ENCODE results near the gene CYP2J2. TPM values are rescaled to one million over a fixed set of nuclear protein-coding genes. Genes with fewer than 3 reads are reported as not detected.
A peak's percentile ranks its signal among the peaks of the same experiment; 100 is the strongest.

The CYP2J2 gene
- total RNA-seq, 2 experiments from 2014 or later, result 1.3 to 1.6 TPM

GRCh38 chr1:59897165-59897564 is 29.4 kb downstream of the CYP2J2 start:
- ChIA-PET CTCF (no interaction called here), POLR2A (no interaction called here)
- Mint-ChIP-seq H3K27ac (no peak overlapping the region), H3K36me3 (ENCODE audit: low read depth) (peaks cover 2% of the 10 kb centered on the region), H3K27me3 (no peaks in the 10 kb centered on the region), H3K4me1 (peaks cover 17% of the 10 kb centered on the region), H3K9me3 (ENCODE audit: low read depth) (no peaks in the 10 kb centered on the region), H3K4me3 (no peak overlapping the region)
- intact Hi-C loops (cut with DNase I, micrococcal nuclease), result no loop called here
- no peak for DNase-seq
- ATAC-seq, result no peak

DNA sequence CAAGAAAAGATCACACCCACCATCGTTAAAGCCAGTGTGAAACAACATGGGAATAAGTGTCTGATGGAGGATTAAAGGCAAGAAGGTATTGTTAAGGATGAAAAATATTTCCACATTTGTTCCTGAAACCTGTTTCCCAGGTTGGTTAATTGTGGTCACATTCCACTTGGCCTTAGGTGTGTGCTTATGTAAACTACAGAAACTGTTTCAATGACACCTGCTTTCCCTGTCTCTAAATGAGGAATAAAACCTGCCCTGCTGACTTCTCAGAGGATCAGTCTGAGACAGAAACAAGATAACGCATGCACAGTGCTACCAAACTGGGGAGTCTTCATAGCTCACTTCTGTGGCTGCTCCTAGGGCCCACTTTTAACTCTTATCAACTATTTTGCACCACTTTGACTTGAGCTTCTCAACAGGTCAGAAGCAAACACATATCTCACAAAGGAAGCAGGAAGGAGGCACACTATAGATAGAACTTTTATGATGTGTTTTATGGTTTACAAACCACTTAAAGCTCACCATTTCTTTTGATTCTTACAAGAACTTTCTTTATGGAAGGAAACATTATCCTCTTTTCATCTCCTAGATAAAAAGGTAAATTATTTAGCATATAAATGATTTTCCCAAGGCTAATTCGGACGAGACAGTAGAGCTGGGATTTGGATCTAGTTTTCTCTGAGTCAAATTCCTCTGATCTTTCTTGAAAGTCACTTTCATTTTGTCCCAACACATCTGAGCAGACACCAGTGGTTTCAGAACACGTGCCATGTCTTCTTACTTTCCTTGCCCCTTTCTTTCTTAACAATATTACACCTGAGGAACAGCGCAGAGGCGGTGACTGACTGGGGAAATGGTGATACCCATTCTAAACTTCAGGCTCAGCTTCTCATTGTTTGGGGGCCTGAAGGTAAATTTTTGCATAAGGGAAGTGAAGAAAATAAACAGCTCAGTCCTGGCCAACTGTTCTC is 33.4 kb downstream of the CYP2J2 start:
- Mint-ChIP-seq H3K36me3 (ENCODE audit: low read depth) (peaks cover 6% of the 10 kb centered on the region), H3K4me1 (peaks cover 17% of the 10 kb centered on the region), H3K27ac (no peak overlapping the region), H3K9me3 (ENCODE audit: low read depth) (peaks cover 19% of the 10 kb centered on the region), H3K27me3 (no peaks in the 10 kb centered on the region), H3K4me3 (no peak overlapping the region)
- CTCF ChIA-PET, result interaction anchor here (0.5 to 2.2 kb wide), 4 partner anchors 54 to 1241 kb away, joined by 3 to 13 read pairs (median 3); no protein-coding TSS in a partner anchor
- ATAC-seq (peak; percentile 44), DNase-seq (no peak)
- POLR2A ChIA-PET, result no interaction called here
- intact Hi-C loops (cut with DNase I, micrococcal nuclease), result no loop called here

DNA sequence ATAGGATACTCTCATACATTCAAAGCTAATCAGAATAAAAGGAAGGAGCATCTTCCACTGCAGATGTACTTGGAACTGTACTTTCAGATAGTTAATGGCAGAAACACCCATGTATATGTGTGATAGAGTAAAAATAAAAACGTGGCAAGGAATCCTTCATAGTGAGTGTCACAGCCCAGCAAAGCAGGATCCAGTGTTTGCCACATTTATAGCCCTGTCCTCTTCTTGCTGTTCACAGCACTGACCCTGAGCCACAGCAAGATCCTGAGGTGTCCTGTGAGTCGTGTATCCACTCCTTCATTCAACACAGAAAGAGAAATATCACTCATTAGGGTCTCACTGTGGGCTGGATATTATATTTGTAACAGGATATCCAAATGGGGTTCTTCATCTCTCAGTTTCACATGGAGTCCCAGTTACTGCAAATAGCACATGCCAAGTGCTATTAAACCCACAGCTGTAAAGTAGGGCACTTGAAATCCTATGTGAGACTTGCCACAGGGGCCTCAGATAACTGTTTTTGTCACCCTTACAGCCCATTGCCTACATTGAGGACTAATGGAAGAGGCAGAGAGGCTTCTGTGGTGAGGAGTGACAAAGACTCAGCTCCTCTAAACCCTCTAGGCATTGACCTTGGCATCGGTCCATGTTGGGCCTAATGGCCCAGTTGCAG is 41.3 kb downstream of the CYP2J2 start:
- intact Hi-C loops (cut with DNase I, micrococcal nuclease), result no loop called here
- ATAC-seq (no peak), DNase-seq (no peak)
- no peak overlapping the region for H3K4me3 Mint-ChIP-seq
- H3K27ac Mint-ChIP-seq, result no peak overlapping the region
- H3K36me3 Mint-ChIP-seq (ENCODE audit: low read depth), result peaks cover 4% of the 10 kb centered on the region
- POLR2A ChIA-PET, result no interaction called here
- peaks cover 17% of the 10 kb centered on the region for H3K9me3 Mint-ChIP-seq (ENCODE audit: low read depth)
- H3K27me3 Mint-ChIP-seq, result no peaks in the 10 kb centered on the region
- no peaks in the 10 kb centered on the region for H3K4me1 Mint-ChIP-seq
- CTCF ChIA-PET, result interaction anchor here (0.6 to 1.3 kb wide), 6 partner anchors 48 to 230 kb away, joined by 3 to 7 read pairs (median 3); no protein-coding TSS in a partner anchor

DNA sequence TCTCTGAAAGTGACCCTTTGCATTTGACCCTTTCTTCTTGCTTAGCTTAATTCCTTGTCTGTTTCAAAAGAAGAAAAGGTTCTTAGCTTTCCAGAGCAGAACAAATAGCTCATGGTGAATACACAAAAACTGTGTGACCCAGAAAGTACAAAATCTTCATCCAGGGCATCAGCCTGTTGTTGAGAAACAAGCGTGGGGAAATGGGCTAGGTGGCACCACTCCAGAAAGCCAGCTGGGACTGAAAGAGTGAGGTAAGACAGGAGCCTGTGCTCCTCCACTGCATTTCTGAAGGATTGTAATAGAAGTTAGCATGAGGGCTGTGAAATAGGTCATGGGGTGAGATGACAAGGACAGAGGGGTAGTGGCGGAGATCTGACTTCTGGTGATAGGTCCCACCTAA is 45.8 kb downstream of the CYP2J2 start:
- H3K36me3 Mint-ChIP-seq (ENCODE audit: low read depth), result peaks cover 6% of the 10 kb centered on the region
- ChIA-PET POLR2A (no interaction called here), CTCF (interaction anchor here (1.6 to 7.0 kb wide), 4 partner anchors 61 to 69 kb away, joined by 5 to 119 read pairs (median 13); no protein-coding TSS in a partner anchor)
- intact Hi-C loops (cut with DNase I, micrococcal nuclease), result no loop called here
- DNase-seq, result no peak
- no peaks in the 10 kb centered on the region for H3K4me1 Mint-ChIP-seq
- peaks cover 6% of the 10 kb centered on the region for H3K9me3 Mint-ChIP-seq (ENCODE audit: low read depth)
- H3K27me3 Mint-ChIP-seq, result no peaks in the 10 kb centered on the region
- H3K4me3 Mint-ChIP-seq, result no peak overlapping the region
- ATAC-seq, result no peak
- no peak overlapping the region for H3K27ac Mint-ChIP-seq

GRCh38 chr1:59879996-59880505 is 46.5 kb downstream of the CYP2J2 start:
- Mint-ChIP-seq H3K4me3 (no peak overlapping the region), H3K27me3 (no peaks in the 10 kb centered on the region), H3K9me3 (ENCODE audit: low read depth) (peaks cover 6% of the 10 kb centered on the region), H3K36me3 (ENCODE audit: low read depth) (peaks cover 6% of the 10 kb centered on the region), H3K4me1 (no peaks in the 10 kb centered on the region), H3K27ac (no peak overlapping the region)
- no peak for DNase-seq
- no peak for ATAC-seq
- ChIA-PET POLR2A (no interaction called here), CTCF (interaction anchor here (1.5 to 7.0 kb wide), 5 partner anchors 32 to 70 kb away, joined by 3 to 119 read pairs (median 8); no protein-coding TSS in a partner anchor)
- intact Hi-C loops (cut with DNase I, micrococcal nuclease), result loop anchor here (1.0 kb wide), 1 partner anchor 67 kb away; no protein-coding TSS in a partner anchor

GRCh38 chr1:59879574-59879973 is 47.0 kb downstream of the CYP2J2 start:
- Mint-ChIP-seq H3K27me3 (no peaks in the 10 kb centered on the region), H3K4me3 (no peak overlapping the region), H3K4me1 (no peaks in the 10 kb centered on the region), H3K27ac (no peak overlapping the region), H3K9me3 (ENCODE audit: low read depth) (peaks cover 6% of the 10 kb centered on the region), H3K36me3 (ENCODE audit: low read depth) (peaks cover 10% of the 10 kb centered on the region)
- peak; percentile 71 for ATAC-seq
- POLR2A ChIA-PET, result no interaction called here
- intact Hi-C loops (cut with DNase I, micrococcal nuclease), result loop anchor here (1.0 kb wide), 1 partner anchor 68 kb away; no protein-coding TSS in a partner anchor
- CTCF ChIA-PET, result interaction anchor here (1.0 to 7.0 kb wide), 9 partner anchors 21 to 85 kb away, joined by 3 to 119 read pairs (median 5); no protein-coding TSS in a partner anchor
- DNase-seq, result peak; percentile 77

DNA sequence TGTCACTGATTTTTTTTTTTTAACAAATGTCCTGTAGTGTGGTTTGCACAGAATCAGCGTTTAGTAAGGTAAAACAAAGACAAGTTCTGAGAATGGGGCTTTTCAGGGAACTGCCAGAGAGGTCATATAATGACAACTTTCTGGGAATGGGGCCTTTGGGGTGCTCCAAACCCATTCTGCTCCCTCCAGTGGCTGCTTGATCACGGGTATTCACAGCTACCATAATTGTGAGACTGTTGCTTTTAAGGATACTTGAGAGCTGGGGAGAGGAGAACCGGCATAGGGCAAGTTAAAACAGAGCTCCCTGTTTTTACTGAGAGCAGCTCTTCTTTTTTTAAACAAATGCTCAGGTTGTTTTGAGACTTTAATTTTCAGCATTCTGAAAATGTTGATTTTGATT is 48.2 kb downstream of the CYP2J2 start:
- H3K27me3 Mint-ChIP-seq, result no peaks in the 10 kb centered on the region
- H3K4me1 Mint-ChIP-seq, result no peaks in the 10 kb centered on the region
- POLR2A ChIA-PET, result interaction anchor here (0.7 kb wide), 1 partner anchor 386 kb away, joined by 4 read pairs; no protein-coding TSS in a partner anchor
- H3K4me3 Mint-ChIP-seq, result no peak overlapping the region
- DNase-seq (no peak), ATAC-seq (no peak)
- intact Hi-C loops (cut with DNase I, micrococcal nuclease), result no loop called here
- H3K27ac Mint-ChIP-seq, result no peak overlapping the region
- H3K36me3 Mint-ChIP-seq (ENCODE audit: low read depth), result peaks cover 16% of the 10 kb centered on the region
- CTCF ChIA-PET, result interaction anchor here (0.8 to 7.0 kb wide), 10 partner anchors 16 to 176 kb away, joined by 3 to 119 read pairs (median 3); no protein-coding TSS in a partner anchor
- peaks cover 6% of the 10 kb centered on the region for H3K9me3 Mint-ChIP-seq (ENCODE audit: low read depth)

- intact Hi-C loops (cut with DNase I, micrococcal nuclease), result no loop called here
- DNase-seq (no peak), ATAC-seq (no peak)
- Mint-ChIP-seq H3K4me3 (no peak overlapping the region), H3K9me3 (ENCODE audit: low read depth) (peaks cover 6% of the 10 kb centered on the region), H3K27ac (no peak overlapping the region), H3K27me3 (no peaks in the 10 kb centered on the region), H3K36me3 (ENCODE audit: low read depth) (peaks cover 20% of the 10 kb centered on the region), H3K4me1 (no peaks in the 10 kb centered on the region)
- ChIA-PET CTCF (interaction anchor here (0.9 to 7.0 kb wide), 4 partner anchors 70 to 175 kb away, joined by 3 to 119 read pairs (median 3); no protein-coding TSS in a partner anchor), POLR2A (no interaction called here)
Measured at GRCh38 chr1:59877108-59877682, 49.4 kb downstream of the CYP2J2 start.

DNA sequence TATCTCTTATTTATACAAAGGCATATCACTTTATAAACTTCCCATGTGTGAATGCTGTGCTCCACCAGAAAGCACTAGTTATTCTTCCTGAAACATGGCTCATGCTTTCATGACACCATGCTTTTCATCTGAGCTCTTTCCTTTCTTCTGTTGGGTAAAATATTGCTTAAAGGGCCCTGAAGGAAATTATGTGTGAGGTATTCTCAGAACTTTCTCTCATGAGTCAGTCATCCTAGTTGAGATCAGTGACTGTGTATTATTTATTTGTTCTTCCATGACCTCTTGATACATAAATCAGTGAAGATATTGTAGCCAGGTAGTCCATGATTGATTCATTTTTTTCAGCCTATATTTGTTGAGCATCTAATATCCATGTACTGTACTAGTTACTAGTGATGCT is 54.8 kb downstream of the CYP2J2 start:
- Mint-ChIP-seq H3K27me3 (no peaks in the 10 kb centered on the region), H3K36me3 (ENCODE audit: low read depth) (peaks cover 29% of the 10 kb centered on the region), H3K27ac (no peak overlapping the region), H3K9me3 (ENCODE audit: low read depth) (no peaks in the 10 kb centered on the region), H3K4me3 (no peak overlapping the region), H3K4me1 (no peaks in the 10 kb centered on the region)
- no peak for DNase-seq
- CTCF ChIA-PET, result no interaction called here
- intact Hi-C loops (cut with DNase I, micrococcal nuclease), result no loop called here
- no peak for ATAC-seq
- POLR2A ChIA-PET, result no interaction called here

DNA sequence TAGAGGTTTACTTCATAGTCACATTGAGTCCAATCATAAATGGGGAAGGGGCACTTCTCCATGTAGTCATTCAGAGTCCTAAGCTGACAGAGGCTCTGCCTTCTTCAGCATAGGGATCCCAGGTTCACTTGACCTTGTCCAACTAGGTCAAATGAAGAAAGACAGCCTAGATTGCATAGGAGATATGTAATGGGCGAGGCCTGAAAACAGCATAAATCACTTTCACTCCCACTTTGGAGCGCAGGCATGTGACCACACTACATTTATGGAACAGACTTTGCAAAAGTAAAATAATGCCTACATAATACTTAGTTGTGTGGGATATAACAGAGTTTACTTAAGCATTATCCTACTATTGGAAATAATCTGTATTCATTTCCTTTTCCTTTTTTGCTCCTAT is 60.1 kb downstream of the CYP2J2 start:
- intact Hi-C loops (cut with DNase I, micrococcal nuclease), result no loop called here
- H3K27me3 Mint-ChIP-seq, result no peaks in the 10 kb centered on the region
- ATAC-seq (no peak), DNase-seq (no peak)
- no peaks in the 10 kb centered on the region for H3K4me1 Mint-ChIP-seq
- peaks cover 19% of the 10 kb centered on the region for H3K36me3 Mint-ChIP-seq (ENCODE audit: low read depth)
- H3K4me3 Mint-ChIP-seq, result no peak overlapping the region
- H3K9me3 Mint-ChIP-seq (ENCODE audit: low read depth), result no peaks in the 10 kb centered on the region
- ChIA-PET CTCF (interaction anchor here (1.0 kb wide), 1 partner anchor 81 kb away, joined by 3 read pairs; no protein-coding TSS in a partner anchor), POLR2A (no interaction called here)
- no peak overlapping the region for H3K27ac Mint-ChIP-seq
